GM18505 (cell line): ENCODE measurements around the gene NCOA3.
"Not testable (repeated sequence)": the region's sequence is repeated elsewhere in the genome, so short reads cannot be mapped to it uniquely, and the experiment has no call there.

Experiments
- ATAC-seq: cut with Tn5 transposase; IDR thresholded peaks from one replicate; pipeline ENCODE4 v1.9.1; 2021; ENCODE audit not compliant: unreplicated experiment
- POLR2A ChIP-seq: IDR thresholded peaks from 4 replicates; pipeline ENCODE4 v1.6.1; 2011; ENCODE audit warnings: borderline replicate concordance; ENCODE audit not compliant: insufficient read depth, insufficient read length; ENCODE audit errors: extremely low read depth

NCOA3 gene

DNA sequence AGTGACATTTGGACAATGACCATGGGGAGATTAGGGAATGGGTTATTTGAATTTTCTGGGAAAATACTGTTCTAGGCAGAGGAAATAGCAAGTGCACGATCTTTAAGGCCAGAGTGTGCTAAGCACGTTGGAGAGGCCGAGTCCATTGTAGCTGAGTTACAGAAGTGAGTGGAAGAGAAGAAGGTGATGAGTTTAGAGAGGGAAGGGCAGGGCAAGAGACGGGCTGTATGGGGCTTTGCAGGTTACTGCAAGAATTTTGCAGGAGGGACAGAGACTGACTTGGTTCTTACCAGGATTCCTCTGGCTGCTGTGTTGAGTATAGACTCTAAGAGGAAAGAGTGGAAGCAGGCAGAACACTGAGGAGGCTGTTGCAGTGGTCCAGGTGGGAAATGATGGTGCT, 1.1 kb upstream of the NCOA3 start:
- ATAC-seq, result no peak
- no peak for TF ChIP-seq POLR2A

DNA sequence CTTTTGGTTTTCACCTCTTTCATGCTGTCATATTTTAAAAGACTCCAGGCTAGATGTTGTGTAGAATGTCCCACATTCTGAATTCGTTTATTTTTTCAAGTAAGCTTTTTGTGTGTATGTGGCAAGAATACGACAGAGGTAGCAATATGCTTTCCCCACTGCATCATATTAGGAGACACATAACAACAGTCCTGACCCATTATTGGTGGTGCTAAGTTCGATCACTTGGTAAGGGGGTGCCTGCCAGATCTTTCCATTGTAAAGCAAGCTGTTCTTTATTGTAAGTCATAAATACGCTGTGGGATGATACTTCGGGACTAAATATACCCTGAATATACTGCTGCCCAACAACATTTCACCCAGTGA, 588 bp upstream of the NCOA3 start:
- ATAC-seq, result no peak
- TF ChIP-seq POLR2A, result no peak

DNA sequence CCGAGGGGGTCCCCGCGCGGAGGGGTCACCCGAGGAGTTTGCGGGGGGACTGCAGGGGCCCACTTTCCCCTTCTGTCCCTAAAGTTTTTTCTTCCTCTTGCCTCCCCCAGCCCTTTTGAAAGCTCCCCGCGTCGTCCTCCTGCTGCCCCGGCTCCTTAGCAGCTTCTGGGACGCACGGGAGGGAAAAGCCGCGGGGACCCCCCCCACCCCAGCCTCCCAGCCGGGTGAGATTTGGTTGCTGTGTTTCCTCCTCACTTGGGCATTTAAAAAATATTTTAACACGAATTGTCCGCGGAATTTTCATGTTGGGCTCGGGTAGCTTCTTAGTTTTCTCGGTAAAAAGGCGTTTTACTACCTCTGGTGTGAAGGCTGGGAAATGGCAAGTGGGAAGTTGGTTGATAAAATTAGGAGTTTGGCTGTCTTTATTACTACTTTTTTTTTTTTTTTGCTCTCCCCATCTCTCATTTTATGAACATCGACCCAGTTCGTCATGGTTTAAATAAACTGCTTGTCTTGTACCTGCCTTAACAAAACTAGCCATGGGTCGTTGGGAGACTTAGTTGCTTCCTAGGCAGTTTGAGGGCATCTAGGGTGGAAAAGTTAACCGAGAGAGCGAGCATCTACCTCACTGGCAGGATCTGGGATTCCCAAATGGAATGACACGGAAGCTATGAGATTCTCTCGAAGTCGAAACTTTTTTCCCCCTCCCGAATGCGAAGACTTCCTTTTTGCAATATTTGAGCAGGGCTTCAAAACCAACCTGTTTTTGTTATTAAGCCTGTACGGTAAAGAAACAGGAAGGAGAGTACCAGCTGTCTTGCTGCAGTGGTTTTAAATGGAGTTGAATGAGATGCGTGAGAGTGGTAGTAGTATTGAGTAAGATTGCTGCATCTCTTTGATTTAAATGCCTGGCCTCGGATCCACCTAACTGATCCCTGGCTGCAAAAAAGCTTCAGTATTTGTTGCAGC, 868 bp downstream of the NCOA3 start:
- ATAC-seq, result no peak
- TF ChIP-seq POLR2A, result no peak

DNA sequence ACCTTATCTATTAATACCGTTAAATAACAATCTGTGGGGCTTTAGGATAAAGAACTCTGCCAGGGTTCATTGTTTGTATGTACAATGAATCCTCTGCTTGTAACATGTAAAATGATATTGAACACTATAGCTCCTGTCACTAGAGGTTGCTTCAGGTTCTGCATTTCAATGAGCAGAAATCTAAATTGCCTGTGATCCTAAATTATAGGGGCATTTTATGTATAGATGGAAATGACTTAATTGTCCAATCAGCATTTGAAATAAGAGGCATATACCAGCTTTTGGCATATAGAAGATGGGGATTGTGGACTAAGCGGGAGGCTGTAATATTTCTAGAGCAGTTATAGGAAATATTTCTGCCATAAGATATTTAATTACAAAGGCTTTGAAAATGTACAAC, 2.0 kb downstream of the NCOA3 start:
- no peak for TF ChIP-seq POLR2A
- ATAC-seq, result no peak

DNA sequence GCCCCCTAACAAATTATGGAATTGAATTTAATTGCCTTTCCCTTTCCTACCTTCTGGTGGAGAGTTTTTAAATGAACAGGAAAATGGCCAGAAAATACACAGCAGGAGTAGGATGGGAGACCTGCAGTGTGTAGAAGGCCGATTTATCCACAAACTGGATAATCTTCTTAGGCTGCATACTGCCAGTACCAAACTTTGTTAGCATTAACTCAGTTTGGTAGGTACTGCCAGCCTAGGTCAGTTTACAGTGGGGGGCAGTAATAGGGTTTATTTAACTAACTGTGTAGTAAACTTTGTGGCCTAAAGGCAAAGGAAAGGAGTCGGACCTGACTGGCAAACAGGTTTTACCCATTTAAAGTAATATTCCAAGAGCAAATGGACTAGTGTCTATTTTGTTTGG, 4.6 kb downstream of the NCOA3 start:
- no peak for ATAC-seq
- no peak for TF ChIP-seq POLR2A

DNA sequence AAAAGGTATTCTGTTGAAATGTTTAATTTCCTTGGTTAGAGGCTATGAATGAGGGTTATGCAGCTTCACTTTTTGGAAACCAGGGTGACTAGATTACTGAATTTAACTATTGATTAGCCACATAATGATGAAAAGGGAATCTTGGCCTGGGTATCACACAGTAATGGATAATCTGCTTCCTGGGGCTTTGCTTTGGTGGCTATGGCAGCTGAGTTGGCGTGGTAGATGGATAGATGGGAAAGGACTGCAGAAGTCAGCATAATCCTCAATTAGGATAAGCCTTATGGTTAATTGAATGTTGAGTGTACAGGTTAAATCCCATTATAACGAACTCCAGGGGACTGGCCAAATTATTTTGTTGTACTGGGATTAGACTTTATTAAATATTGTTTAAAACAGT, 5.2 kb downstream of the NCOA3 start:
- ATAC-seq, result no peak
- TF ChIP-seq POLR2A, result no peak

DNA sequence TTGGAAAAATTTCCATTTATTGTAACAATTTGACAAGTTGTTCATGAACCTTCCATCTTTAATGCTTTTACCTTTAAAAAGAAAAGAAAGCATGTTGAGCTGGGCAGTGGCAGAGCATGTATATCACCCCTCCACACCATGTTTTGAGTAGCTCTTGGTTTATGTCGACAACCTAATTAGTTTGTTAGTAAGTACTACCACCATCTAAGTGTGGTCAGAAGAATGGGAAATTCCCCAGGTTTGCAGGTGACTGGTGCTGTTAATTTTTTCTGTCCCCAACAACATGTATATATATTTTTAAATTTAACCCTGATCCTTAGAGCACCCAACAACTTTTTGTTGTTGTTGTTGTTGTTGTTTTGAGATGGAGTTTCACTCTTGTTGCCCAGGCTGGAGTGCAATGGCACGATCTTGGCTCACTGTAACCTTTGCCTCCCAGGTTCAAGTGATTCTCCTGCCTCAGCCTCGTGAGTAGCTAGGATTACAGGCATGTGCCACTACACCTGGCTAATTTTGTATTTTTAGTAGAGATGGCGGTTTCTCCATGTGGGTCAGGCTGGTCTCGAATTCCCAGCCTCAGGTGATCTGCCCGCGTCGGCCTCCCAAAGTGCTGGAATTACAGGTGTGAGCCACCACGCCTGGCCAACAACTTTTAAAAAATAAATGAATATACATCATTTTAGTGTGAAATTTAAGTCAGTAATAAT, 5.7 kb downstream of the NCOA3 start:
- ATAC-seq, result not testable (repeated sequence)

DNA sequence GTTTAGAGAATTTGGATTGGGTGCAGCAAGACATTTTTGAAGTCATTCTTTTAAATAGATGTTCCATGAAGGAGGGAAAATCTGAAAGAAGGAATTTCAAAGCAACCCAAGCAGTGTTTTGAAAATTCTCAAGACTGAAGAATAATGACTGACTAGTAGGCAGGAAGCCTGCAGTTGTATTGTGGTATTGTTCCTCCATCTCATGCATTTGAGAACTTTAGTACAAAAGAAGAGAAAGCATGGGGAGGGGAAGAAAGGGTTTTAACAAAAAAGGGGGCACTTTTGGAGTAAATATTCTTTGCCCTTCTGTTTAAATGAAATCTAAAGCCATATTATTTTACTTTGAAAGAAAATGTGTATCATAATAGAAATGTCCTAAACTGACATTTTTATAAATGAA, 6.6 kb downstream of the NCOA3 start:
- TF ChIP-seq POLR2A, result no peak
- ATAC-seq, result no peak

DNA sequence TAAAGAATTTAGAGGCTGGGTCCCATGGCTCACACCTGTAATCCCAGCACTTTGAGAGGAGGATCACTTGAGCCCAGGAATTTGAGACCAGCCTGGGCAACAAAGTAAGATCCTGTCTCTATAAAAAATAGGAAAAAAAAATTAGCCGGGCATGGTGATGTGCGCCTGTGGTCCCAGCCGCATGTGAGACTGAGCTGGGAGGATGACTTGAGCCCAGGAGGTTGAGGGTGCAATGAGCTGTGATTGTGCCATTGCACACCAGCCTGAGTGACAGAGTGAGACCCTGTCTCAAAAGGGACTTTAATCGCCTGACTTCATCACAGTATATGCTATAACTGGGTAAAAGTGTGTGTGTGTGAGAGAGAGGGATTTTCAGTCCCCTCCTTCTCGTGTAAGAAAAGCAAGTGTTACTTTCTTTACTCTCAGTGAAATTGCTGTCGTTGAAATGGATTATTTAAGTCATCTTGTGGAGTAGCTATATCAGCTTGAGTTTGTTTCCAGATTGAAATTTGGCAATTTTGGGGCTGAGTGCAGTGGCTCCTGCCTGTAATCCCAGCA, 7.5 kb downstream of the NCOA3 start:
- no peak for TF ChIP-seq POLR2A
- ATAC-seq, result no peak

DNA sequence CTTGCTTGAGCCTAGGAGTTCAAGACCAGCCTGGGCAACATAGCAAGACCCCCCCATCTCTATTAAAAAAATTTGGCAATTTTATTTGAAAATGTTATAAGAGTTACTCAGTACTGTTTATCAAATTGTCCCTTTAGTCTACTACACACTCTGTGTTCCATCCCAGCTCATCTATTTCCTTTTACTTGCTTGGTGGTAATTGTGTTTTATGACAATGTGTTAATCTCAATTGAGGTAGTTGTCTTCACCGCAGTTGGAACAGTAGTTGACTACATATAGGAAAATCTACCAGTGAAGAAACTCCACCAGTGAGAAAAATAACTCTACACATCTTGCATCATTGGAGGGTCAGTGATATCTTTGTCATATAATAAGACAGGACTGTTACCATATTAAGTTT, 8.0 kb downstream of the NCOA3 start:
- TF ChIP-seq POLR2A, result no peak
- no peak for ATAC-seq

DNA sequence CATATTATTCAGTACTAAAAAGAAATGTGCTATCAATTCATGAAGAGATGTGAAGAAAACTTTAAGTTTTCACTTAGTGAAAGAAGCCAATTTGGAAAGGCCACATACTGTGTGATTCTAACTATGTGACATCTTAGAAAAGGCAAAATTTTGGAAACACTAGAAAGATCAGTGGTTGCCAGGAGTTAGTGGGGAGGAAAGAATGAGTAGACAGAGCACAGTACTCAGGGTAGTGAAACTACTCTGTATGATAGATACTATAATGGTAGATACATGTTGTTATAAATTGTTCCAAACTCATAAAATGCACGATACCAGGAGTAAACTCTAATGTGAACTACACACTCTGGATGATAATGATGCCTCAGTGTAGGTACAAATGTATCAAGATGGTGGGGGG, 14.2 kb downstream of the NCOA3 start:
- ATAC-seq, result no peak
- TF ChIP-seq POLR2A, result peak; percentile 19

DNA sequence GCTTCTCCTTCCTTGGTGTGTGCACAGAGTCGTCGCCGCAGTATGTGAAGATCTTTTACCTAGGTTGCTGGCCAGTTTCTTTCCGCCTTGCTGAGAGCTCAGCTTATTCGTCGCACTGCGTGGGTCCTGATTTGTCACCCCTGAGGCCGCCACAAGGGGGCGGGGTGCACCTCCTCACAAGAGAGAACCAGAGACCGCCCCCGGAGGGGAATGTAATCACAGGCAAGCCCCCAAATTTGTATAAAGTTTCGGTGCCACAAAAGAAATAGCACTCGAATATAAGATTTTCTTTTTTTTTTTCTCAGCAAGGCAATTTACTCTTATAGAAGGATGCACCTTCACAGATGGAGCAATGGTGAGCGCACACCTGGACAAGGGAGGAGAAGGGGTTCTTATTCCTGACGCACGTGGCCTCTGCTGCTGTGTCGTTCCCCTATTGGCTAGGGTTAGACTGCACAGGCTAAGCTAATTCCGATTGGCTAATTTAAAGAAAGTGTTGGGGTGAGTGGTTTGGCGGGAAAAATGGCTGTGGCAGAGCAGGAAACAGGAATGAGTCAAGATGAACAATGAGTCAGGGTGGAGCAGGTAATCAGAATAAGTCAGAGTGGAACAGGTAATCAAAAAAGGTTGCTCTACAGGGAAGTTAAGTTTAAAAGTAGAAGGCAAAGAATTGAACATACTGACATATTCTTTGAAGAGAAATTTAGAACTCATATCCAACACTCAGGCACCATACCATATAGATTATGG, 19.5 kb downstream of the NCOA3 start:
- TF ChIP-seq POLR2A, result no peak
- ATAC-seq, result no peak

DNA sequence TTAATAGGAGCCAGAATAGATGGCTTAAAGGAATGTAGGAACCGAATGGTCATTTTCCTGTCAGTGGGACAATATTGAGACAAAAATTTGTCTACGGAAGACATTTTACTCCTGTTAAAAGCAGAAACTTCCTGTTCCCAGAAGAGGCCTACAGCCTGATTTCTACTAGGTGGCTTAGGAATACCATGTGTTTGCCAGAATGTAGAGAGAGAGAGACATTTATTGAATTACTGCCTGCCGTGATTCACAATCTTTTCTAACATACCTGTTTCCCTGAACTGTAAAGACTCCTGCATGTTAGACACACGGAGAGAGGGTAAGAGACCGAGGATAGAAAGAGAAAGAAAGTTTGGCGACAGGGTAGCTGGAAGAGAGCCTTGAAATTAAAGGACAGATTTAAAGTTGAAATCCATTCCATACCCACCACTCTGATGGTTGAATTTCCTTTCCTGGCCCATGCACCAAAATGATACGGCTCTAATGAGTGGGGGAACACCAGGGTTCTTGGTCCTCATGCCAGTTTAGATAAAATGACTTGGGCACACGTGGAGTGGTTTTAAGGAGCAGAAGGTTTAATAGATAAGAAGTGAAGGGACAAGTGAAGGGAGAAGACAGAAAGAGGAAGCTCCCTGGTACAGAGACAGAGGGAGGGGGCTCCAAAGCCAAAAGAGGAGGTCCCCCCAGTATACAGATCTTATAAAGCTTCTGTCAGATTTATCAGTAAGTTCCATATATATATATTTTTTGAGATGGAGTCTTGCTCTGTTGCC, 22.5 kb downstream of the NCOA3 start:
- TF ChIP-seq POLR2A, result no peak
- ATAC-seq, result no peak

DNA sequence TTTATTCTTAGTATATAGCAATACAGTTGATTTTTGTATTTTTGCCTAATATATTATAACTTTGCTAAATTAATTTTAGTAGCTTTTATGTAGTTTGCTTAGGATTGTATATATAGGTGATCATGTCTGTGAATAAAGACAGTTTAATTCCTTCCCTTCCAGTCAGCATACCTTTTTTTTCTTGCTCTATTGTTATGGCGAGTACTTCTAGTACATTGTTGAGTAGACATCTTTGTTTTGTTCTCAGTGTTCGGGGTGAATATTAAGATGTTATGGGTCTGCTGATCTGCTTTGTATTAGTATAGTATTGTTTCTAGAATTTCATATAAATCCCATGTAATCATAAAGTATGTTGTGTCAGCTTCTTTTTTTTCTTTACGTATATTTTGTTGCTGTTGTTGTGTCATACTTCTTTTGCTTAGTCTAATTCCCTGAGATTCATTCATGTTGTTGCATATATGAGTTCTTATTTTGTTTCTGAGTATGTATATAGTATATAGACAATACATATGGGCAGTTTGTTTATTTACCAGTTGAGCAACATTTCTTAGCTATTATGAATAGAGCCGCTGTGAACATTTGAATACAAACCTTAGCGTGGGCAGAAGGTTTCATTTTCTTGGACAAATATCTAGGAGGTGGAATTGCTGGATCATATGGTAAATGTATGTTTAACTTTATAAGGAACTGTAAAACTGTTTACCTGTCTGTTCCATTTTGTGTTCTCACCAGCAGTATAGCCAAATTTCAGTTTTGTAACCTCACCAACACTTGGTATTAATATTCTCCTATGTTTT, 25.5 kb downstream of the NCOA3 start:
- TF ChIP-seq POLR2A, result no peak
- ATAC-seq, result no peak
